ENCODE results near the gene NEK7.

The NEK7 gene

DNA sequence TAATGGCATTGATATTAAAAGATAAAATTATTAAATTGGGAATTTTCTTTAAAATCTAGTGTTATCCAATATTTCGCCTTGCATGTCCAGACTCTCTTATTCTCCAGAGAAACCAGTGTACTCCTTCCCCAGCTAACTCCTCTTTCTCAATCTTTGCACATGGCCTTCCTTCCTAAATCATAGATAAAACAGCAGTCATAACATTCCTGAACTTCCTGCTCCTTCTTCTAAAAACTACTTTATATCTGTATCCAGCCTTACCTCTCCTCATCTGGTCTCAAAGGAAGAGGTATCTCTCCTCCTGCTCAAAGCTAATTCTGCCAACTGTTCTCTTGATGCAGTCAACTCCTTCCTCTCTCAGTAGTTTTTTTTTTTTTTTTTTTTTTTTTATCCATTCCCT, 39.5 kb upstream of the NEK7 start:
- DNase-seq (ENCODE audit: low read depth, low spot score), result no peak
- H3K4me3 ChIP-seq (ENCODE audit: insufficient read length, low read depth), result no peak overlapping the region
- H3K4me1 ChIP-seq (ENCODE audit: insufficient read depth, insufficient read length), result no peaks in the 10 kb centered on the region
- no peak overlapping the region for H3K9ac ChIP-seq (ENCODE audit: insufficient read length, low read depth)
- TF ChIP-seq ZNF274 (IDR thresholded peaks at IDR 0.05; ENCODE audit: low read depth, low read length) (no peak), SUZ12 (IDR thresholded peaks at IDR 0.05; ENCODE audit: extremely low read depth, insufficient read depth, insufficient read length) (no peak), YY1 (IDR thresholded peaks at IDR 0.05; ENCODE audit: insufficient read depth, insufficient read length) (no peak)
- H3K27me3 ChIP-seq (ENCODE audit: insufficient read depth, insufficient read length), result no peaks in the 10 kb centered on the region
- H3K9me3 ChIP-seq (ENCODE audit: insufficient read depth, low read length), result no peaks in the 10 kb centered on the region
- H3K36me3 ChIP-seq (ENCODE audit: insufficient read depth, insufficient read length, low read length), result no peaks in the 10 kb centered on the region

DNA sequence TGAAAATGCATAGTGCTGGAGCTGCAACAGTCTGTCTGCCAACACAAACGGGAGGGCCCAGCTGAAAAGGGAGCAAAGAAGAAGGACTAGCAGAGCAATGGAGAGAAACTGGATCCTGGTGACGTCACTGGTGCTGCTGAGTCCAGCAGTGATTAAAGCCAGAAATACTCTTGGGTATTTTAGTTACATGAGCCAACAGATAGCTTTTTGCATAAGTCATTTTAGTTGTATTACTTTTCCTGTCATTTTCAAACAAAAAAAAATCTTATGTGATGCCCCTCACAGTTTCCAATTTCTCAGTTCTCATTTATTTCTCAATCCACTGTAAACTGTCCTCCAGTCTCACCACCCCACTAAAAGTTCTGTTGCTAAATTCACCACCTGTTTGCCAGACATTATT, 38.7 kb upstream of the NEK7 start:
- DNase-seq (ENCODE audit: low read depth, low spot score), result no peak
- H3K9ac ChIP-seq (ENCODE audit: insufficient read length, low read depth), result no peak overlapping the region
- no peak overlapping the region for H3K4me3 ChIP-seq (ENCODE audit: insufficient read length, low read depth)
- H3K4me1 ChIP-seq (ENCODE audit: insufficient read depth, insufficient read length), result no peaks in the 10 kb centered on the region
- H3K27me3 ChIP-seq (ENCODE audit: insufficient read depth, insufficient read length), result no peaks in the 10 kb centered on the region
- TF ChIP-seq SUZ12 (IDR thresholded peaks at IDR 0.05; ENCODE audit: extremely low read depth, insufficient read depth, insufficient read length), result no peak
- no peak for TF ChIP-seq ZNF274 (IDR thresholded peaks at IDR 0.05; ENCODE audit: low read depth, low read length)
- no peak for TF ChIP-seq YY1 (IDR thresholded peaks at IDR 0.05; ENCODE audit: insufficient read depth, insufficient read length)
- no peaks in the 10 kb centered on the region for H3K9me3 ChIP-seq (ENCODE audit: insufficient read depth, low read length)
- H3K36me3 ChIP-seq (ENCODE audit: insufficient read depth, insufficient read length, low read length), result no peaks in the 10 kb centered on the region

GRCh38 chr1:198119906-198120305, 36.9 kb upstream of the NEK7 start:
- H3K36me3 ChIP-seq (ENCODE audit: insufficient read depth, insufficient read length, low read length), result no peaks in the 10 kb centered on the region
- H3K4me3 ChIP-seq (ENCODE audit: insufficient read length, low read depth), result no peak overlapping the region
- H3K27me3 ChIP-seq (ENCODE audit: insufficient read depth, insufficient read length), result no peaks in the 10 kb centered on the region
- no peak for DNase-seq (ENCODE audit: low read depth, low spot score)
- no peak overlapping the region for H3K9ac ChIP-seq (ENCODE audit: insufficient read length, low read depth)
- TF ChIP-seq SUZ12 (IDR thresholded peaks at IDR 0.05; ENCODE audit: extremely low read depth, insufficient read depth, insufficient read length), result no peak
- TF ChIP-seq ZNF274 (IDR thresholded peaks at IDR 0.05; ENCODE audit: low read depth, low read length), result no peak
- TF ChIP-seq YY1 (IDR thresholded peaks at IDR 0.05; ENCODE audit: insufficient read depth, insufficient read length), result no peak
- H3K9me3 ChIP-seq (ENCODE audit: insufficient read depth, low read length), result no peaks in the 10 kb centered on the region
- H3K4me1 ChIP-seq (ENCODE audit: insufficient read depth, insufficient read length), result no peaks in the 10 kb centered on the region

DNA sequence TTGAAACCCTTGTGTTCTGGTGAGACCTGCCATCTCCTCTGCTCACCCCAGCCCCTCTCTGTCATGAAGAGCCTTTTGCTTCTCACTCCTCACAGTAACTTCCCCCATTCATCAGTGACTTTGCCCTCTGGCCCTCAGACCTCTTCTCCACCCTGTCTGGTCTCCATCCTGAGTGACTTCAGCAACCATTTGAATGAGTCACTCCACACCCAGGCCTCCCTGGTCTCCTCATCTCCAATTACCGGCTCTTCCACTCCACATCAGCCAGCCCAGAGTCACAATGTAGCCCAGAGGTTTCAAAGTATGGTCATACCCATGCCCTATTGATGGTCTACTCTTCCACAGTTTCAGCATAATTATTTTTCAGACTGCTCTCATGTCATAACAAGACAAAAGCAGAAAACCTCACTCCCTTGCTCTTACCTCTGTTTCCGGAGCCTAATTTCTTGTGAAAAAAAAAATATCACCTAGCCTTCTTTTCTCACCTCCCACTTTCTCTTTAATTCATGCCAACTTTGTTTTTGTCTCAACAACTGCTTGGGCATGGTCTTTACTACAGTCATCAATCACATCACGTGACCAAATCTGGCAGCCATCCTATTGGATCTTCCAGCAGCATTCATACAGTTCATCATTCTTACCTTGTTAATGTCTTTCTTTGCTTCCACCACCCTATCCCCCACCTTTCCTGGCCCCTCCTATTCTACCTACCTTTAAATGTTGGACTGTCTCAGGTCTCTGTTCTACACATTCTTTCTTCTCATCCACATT, 35.6 kb upstream of the NEK7 start:
- Histone ChIP-seq H3K9me3 (ENCODE audit: insufficient read depth, low read length) (no peaks in the 10 kb centered on the region), H3K9ac (ENCODE audit: insufficient read length, low read depth) (no peak overlapping the region), H3K4me3 (ENCODE audit: insufficient read length, low read depth) (no peak overlapping the region), H3K27me3 (ENCODE audit: insufficient read depth, insufficient read length) (no peaks in the 10 kb centered on the region), H3K36me3 (ENCODE audit: insufficient read depth, insufficient read length, low read length) (no peaks in the 10 kb centered on the region), H3K4me1 (ENCODE audit: insufficient read depth, insufficient read length) (no peaks in the 10 kb centered on the region)
- no peak for DNase-seq (ENCODE audit: low read depth, low spot score)
- TF ChIP-seq ZNF274 (IDR thresholded peaks at IDR 0.05; ENCODE audit: low read depth, low read length), result no peak

DNA sequence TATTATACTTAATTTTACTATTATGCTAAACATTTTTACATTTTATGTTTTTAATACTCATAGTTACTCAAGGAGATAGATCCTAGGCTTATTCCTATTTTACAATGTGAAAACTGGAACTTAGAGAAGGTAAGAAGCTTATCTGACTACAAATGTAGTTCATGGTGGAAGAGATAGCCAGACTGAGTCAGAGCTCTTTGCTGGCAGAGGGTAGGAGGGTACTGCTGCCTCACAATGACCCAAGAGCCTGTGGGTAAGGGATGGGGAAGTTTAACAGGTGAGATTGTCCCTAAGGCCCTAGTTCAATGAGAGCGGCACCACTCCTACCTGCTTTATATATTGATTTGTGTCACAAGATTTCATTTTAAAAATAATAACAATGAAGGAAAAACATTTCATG, 34.1 kb upstream of the NEK7 start:
- Histone ChIP-seq H3K9ac (ENCODE audit: insufficient read length, low read depth) (no peak overlapping the region), H3K4me1 (ENCODE audit: insufficient read depth, insufficient read length) (no peaks in the 10 kb centered on the region), H3K4me3 (ENCODE audit: insufficient read length, low read depth) (no peak overlapping the region), H3K9me3 (ENCODE audit: insufficient read depth, low read length) (no peaks in the 10 kb centered on the region), H3K36me3 (ENCODE audit: insufficient read depth, insufficient read length, low read length) (no peaks in the 10 kb centered on the region), H3K27me3 (ENCODE audit: insufficient read depth, insufficient read length) (no peaks in the 10 kb centered on the region)
- TF ChIP-seq SUZ12 (IDR thresholded peaks at IDR 0.05; ENCODE audit: extremely low read depth, insufficient read depth, insufficient read length) (no peak), YY1 (IDR thresholded peaks at IDR 0.05; ENCODE audit: insufficient read depth, insufficient read length) (no peak), ZNF274 (IDR thresholded peaks at IDR 0.05; ENCODE audit: low read depth, low read length) (no peak)
- no peak for DNase-seq (ENCODE audit: low read depth, low spot score)

GRCh38 chr1:198123133-198123532, 33.7 kb upstream of the NEK7 start:
- TF ChIP-seq YY1 (IDR thresholded peaks at IDR 0.05; ENCODE audit: insufficient read depth, insufficient read length), result no peak
- no peak for TF ChIP-seq ZNF274 (IDR thresholded peaks at IDR 0.05; ENCODE audit: low read depth, low read length)
- no peaks in the 10 kb centered on the region for H3K9me3 ChIP-seq (ENCODE audit: insufficient read depth, low read length)
- H3K4me1 ChIP-seq (ENCODE audit: insufficient read depth, insufficient read length), result no peaks in the 10 kb centered on the region
- no peaks in the 10 kb centered on the region for H3K27me3 ChIP-seq (ENCODE audit: insufficient read depth, insufficient read length)
- DNase-seq (ENCODE audit: low read depth, low spot score), result no peak
- H3K4me3 ChIP-seq (ENCODE audit: insufficient read length, low read depth), result no peak overlapping the region
- H3K9ac ChIP-seq (ENCODE audit: insufficient read length, low read depth), result no peak overlapping the region
- no peaks in the 10 kb centered on the region for H3K36me3 ChIP-seq (ENCODE audit: insufficient read depth, insufficient read length, low read length)

DNA sequence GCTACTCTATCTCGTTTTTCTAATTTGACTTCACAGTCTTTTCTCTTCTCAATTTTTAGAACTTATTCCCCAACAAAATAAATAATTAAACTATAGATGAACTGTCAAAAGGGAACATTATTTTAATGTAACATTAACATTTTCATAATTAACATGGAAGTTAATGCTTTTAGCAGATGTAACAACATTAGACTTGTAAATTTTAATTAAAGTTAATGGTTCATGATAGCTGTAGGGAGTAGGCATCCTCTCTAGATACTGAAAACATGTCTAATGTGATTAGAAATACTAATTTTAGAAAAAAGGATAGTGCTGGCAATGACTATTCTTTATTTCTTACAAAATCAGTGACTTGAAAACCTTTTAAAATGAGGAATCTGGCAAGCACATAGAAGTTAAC, 32.1 kb upstream of the NEK7 start:
- H3K9ac ChIP-seq (ENCODE audit: insufficient read length, low read depth), result no peak overlapping the region
- H3K4me1 ChIP-seq (ENCODE audit: insufficient read depth, insufficient read length), result no peaks in the 10 kb centered on the region
- H3K9me3 ChIP-seq (ENCODE audit: insufficient read depth, low read length), result no peaks in the 10 kb centered on the region
- H3K4me3 ChIP-seq (ENCODE audit: insufficient read length, low read depth), result no peak overlapping the region
- no peak for TF ChIP-seq ZNF274 (IDR thresholded peaks at IDR 0.05; ENCODE audit: low read depth, low read length)
- no peak for TF ChIP-seq SUZ12 (IDR thresholded peaks at IDR 0.05; ENCODE audit: extremely low read depth, insufficient read depth, insufficient read length)
- TF ChIP-seq YY1 (IDR thresholded peaks at IDR 0.05; ENCODE audit: insufficient read depth, insufficient read length), result no peak
- H3K27me3 ChIP-seq (ENCODE audit: insufficient read depth, insufficient read length), result no peaks in the 10 kb centered on the region
- no peak for DNase-seq (ENCODE audit: low read depth, low spot score)
- H3K36me3 ChIP-seq (ENCODE audit: insufficient read depth, insufficient read length, low read length), result no peaks in the 10 kb centered on the region

All from NT2/D1 (cell line).